Colonic mucosa (tissue), 4 donors: ENCODE results near the gene SPEN. TPM values are rescaled to one million over a fixed set of nuclear protein-coding genes. Genes with fewer than 3 reads are reported as not detected.
"Not testable (repeated sequence)": the region's sequence is repeated elsewhere in the genome, so short reads cannot be mapped to it uniquely, and the experiment has no call there.

ENCODE experiments used
- DNase-seq: peaks from one replicate; pipeline ENCODE4 v3.0.0-alpha.2; 2020
- H3K27ac ChIP-seq: fragments of 200-600 bp; one replicate; pipeline ENCODE4 v1.8.0; 2021
- H3K27me3 ChIP-seq: fragments of 200-600 bp; one replicate; pipeline ENCODE4 v1.8.0; 2021
- H3K36me3 ChIP-seq: fragments of 200-600 bp; one replicate; pipeline ENCODE4 v1.8.0; 2021
- H3K4me1 ChIP-seq: fragments of 200-600 bp; one replicate; pipeline ENCODE4 v1.8.0; 2021; ENCODE audit warnings: mild to moderate bottlenecking
- H3K4me3 ChIP-seq: fragments of 200-600 bp; one replicate; pipeline ENCODE4 v1.8.0; 2021
- H3K9ac ChIP-seq, 2 donors: one replicate each; pipeline ENCODE4 v1.7.0; 2013; ENCODE audit warnings: control low read depth in 2 of 2, low read depth in 2 of 2, low read length in 2 of 2
- H3K9me3 ChIP-seq: fragments of 200-600 bp; one replicate; pipeline ENCODE4 v1.8.0; 2021
- CTCF ChIP-seq: fragments of 200-600 bp; IDR thresholded peaks from one replicate; pipeline ENCODE4 v1.8.0; 2022; ENCODE audit warnings: antibody characterized with exemption, mild to moderate bottlenecking
- intact Hi-C: fragments of 100-400 bp; cut with DNase I; formaldehyde crosslinking; loops from one replicate; pipeline ENCODE4 v1.14.1; 2022
- total RNA-seq, 2 donors: library from RNA; stranded (reverse); fragmentation: NEBNext Ultra II Directional in 1 of 2; extraction: Animal tissue kit (Norgen Biotek cat#: 25700) in 1 of 2; gene quantifications; one replicate each; pipeline ENCODE4 v1.2.1, GENCODE V29; 2021
- donor health status: healthy.
- donor health status: DM: no; HTN: no; CAD: no.
- donor health status: DM: no; HTN: no; CAD: no.

Gene SPEN
- total RNA-seq, 2 donors from 2014 or later, result 40.9 to 42.5 TPM

GRCh38 chr1:15915991-15916390, 68.5 kb downstream of the SPEN start:
- Histone ChIP-seq H3K4me1 (no peaks in the 10 kb centered on the region), H3K36me3 (peaks cover 6% of the 10 kb centered on the region), H3K27me3 (no peaks in the 10 kb centered on the region), H3K9ac (no peak overlapping the region), H3K27ac (no peak overlapping the region), H3K9me3 (no peaks in the 10 kb centered on the region), H3K4me3 (no peak overlapping the region)
- intact Hi-C loops, result no loop called here
- no peak for DNase-seq
- no peak for TF ChIP-seq CTCF

- Histone ChIP-seq H3K9ac (no peak overlapping the region), H3K27ac (no peak overlapping the region), H3K4me1 (no peaks in the 10 kb centered on the region), H3K36me3 (peaks cover 10% of the 10 kb centered on the region), H3K27me3 (no peaks in the 10 kb centered on the region), H3K4me3 (no peak overlapping the region), H3K9me3 (no peaks in the 10 kb centered on the region)
- DNase-seq, result no peak
- no peak for TF ChIP-seq CTCF
- intact Hi-C loops, result no loop called here
These were observed 68.9 kb downstream of the SPEN start for GRCh38 chr1:15916417-15916816.

- H3K4me3 ChIP-seq, result no peak overlapping the region
- H3K4me1 ChIP-seq, result no peaks in the 10 kb centered on the region
- no peak for TF ChIP-seq CTCF
- H3K36me3 ChIP-seq, result peaks cover 14% of the 10 kb centered on the region
- no peaks in the 10 kb centered on the region for H3K9me3 ChIP-seq
- intact Hi-C loops, result no loop called here
- DNase-seq, result no peak
- no peak overlapping the region for H3K9ac ChIP-seq
- H3K27ac ChIP-seq, result no peak overlapping the region
- H3K27me3 ChIP-seq, result no peaks in the 10 kb centered on the region
These were observed 69.4 kb downstream of the SPEN start for GRCh38 chr1:15916916-15917315.

- H3K9me3 ChIP-seq, result no peaks in the 10 kb centered on the region
- intact Hi-C loops, result no loop called here
- no peaks in the 10 kb centered on the region for H3K27me3 ChIP-seq
- no peak for TF ChIP-seq CTCF
- DNase-seq, result no peak
- peaks cover 14% of the 10 kb centered on the region for H3K36me3 ChIP-seq
- H3K9ac ChIP-seq, result no peak overlapping the region
- H3K4me3 ChIP-seq, result no peak overlapping the region
- no peak overlapping the region for H3K27ac ChIP-seq
- H3K4me1 ChIP-seq, result no peaks in the 10 kb centered on the region
These were observed 71.6 kb downstream of the SPEN start for GRCh38 chr1:15918962-15919715.

- Histone ChIP-seq H3K36me3 (peaks cover 17% of the 10 kb centered on the region), H3K9me3 (no peaks in the 10 kb centered on the region), H3K4me1 (no peaks in the 10 kb centered on the region), H3K27me3 (no peaks in the 10 kb centered on the region), H3K9ac (no peak overlapping the region), H3K27ac (no peak overlapping the region), H3K4me3 (no peak overlapping the region)
- DNase-seq, result no peak
- TF ChIP-seq CTCF, result no peak
- intact Hi-C loops, result no loop called here
These were observed 75.7 kb downstream of the SPEN start for GRCh38 chr1:15923241-15923640.

- intact Hi-C loops, H3K4me1 ChIP-seq, H3K27ac ChIP-seq, H3K9me3 ChIP-seq, DNase-seq, H3K9ac ChIP-seq, H3K27me3 ChIP-seq, H3K4me3 ChIP-seq: not testable (repeated sequence)
- H3K36me3 ChIP-seq, result peaks cover 18% of the 10 kb centered on the region
These were observed 78.9 kb downstream of the SPEN start for GRCh38 chr1:15926448-15926847.
